Measurements from ENCODE around the gene FOXD3.
"Not testable (repeated sequence)": the region's sequence is repeated elsewhere in the genome, so short reads cannot be mapped to it uniquely, and the experiment has no call there.

FOXD3 gene

DNA sequence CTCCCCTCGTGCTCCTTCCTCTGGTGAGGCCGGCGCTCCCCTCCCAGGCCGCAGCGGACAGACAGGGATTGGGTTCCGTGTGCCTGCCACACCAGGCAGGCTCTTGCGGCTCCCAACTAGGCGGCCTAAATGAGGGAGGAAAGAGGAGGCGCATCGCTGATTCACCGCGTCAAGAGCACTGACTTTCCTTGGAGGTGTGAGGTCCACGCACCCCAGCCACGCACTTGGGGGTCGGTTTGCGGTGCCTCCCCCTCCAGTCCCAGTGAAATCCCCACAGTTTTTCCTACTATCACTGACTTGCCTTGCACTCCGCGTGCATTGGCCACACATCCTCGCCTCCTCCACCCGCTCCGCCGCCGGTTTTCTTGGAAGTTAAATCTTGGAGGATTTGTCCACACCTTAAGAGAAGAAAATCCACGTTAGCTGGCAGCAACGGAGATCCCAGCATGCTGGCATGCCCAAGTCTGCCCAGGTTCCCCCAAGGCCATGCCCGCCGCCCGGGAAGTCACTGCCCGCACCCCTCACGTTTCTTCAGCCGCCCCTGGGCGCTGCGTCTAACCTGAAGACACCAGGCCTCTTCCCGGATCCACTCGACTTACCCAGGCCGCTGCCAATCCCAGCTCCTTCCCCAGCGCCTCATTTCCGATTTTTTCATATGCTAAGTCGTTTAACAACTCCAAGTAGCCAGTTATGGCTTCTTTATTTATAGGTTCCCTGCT is 1.1 kb upstream of the FOXD3 start:
- DNase-seq (ENCODE audit: low spot score), result no peak

GRCh38 chr1:63321785-63322113 is 618 bp upstream of the FOXD3 start:
- DNase-seq (ENCODE audit: low spot score), result no peak

DNA sequence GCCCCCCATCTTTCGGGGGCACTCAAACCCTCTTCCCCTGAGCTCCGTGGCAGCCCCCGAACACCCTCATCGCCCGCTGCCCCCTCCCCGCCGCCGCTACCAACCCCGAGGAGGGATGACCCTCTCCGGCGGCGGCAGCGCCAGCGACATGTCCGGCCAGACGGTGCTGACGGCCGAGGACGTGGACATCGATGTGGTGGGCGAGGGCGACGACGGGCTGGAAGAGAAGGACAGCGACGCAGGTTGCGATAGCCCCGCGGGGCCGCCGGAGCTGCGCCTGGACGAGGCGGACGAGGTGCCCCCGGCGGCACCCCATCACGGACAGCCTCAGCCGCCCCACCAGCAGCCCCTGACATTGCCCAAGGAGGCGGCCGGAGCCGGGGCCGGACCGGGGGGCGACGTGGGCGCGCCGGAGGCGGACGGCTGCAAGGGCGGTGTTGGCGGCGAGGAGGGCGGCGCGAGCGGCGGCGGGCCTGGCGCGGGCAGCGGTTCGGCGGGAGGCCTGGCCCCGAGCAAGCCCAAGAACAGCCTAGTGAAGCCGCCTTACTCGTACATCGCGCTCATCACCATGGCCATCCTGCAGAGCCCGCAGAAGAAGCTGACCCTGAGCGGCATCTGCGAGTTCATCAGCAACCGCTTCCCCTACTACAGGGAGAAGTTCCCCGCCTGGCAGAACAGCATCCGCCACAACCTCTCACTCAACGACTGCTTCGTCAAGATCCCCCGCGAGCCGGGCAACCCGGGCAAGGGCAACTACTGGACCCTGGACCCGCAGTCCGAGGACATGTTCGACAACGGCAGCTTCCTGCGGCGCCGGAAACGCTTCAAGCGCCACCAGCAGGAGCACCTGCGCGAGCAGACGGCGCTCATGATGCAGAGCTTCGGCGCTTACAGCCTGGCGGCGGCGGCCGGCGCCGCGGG is 837 bp downstream of the FOXD3 start:
- peak; percentile 51 for DNase-seq (ENCODE audit: low spot score)

DNA sequence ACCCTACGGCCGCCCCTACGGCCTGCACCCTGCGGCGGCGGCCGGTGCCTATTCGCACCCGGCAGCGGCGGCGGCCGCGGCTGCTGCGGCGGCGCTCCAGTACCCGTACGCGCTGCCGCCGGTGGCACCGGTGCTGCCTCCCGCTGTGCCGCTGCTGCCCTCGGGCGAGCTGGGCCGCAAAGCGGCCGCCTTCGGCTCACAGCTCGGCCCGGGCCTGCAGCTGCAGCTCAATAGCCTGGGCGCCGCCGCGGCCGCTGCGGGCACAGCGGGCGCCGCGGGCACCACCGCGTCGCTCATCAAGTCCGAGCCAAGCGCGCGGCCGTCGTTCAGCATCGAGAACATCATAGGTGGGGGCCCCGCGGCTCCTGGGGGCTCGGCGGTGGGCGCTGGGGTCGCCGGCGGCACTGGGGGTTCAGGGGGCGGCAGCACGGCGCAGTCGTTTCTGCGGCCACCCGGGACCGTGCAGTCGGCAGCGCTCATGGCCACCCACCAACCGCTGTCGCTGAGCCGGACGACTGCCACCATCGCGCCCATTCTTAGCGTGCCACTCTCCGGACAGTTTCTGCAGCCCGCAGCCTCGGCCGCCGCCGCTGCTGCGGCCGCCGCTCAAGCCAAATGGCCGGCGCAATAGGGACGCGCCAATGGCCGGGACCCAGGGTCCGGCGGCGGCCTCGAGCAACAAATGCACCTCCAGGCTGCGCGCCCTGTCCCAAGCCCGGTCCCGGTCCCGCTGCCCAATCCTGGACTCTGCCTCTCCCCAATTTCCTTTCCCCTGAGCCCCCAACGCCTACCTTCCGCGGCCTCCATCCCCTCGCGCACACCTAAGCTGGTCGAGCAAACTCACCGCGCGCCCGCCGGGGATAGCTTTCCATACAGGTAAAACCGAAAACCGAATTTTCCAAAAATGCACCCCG is 1.8 kb downstream of the FOXD3 start:
- peak; percentile 73 for DNase-seq (ENCODE audit: low spot score)

DNA sequence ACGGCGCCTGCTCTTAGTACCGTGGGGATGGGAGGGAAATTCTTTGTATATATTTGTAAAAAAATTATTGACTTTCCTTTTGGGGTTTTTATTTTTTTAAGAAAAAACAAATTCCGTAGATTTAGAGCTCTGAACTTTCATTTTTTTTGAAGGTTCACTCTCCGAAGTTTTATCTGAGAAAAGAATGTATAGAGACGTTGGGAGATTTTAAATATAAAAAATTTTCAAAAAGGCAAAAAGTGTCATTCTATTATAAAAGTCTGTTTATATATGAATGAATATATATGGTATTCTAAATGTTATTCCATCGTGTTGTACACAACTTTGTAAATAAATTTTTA is 2.4 kb downstream of the FOXD3 start:
- DNase-seq (ENCODE audit: low spot score), result no peak

- DNase-seq (ENCODE audit: low spot score), result no peak
These were observed 3.1 kb downstream of the FOXD3 start for GRCh38 chr1:63325279-63325985.

DNA sequence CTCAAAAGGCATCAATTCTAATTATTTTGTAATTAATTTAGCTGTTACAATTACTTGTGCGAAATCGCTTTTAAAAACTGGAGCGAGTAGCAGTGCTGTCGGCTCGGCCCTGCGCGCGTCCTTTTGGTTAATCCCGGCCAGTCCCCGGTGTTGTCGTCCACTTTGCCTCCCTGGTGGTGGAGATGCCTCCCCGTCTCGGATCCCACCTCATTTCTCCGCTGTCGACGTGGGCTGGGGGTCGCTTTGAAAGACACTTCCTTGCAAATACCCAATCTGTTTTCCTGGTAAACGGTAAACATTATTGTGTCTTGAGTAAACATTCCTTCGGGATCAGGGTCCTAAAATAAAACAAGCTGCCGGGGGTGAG is 3.7 kb downstream of the FOXD3 start:
- no peak for DNase-seq (ENCODE audit: low spot score)

- peak; percentile 52 for DNase-seq (ENCODE audit: low spot score)
These were observed 4.4 kb downstream of the FOXD3 start for GRCh38 chr1:63326473-63327380.

GRCh38 chr1:63327417-63328054 is 5.2 kb downstream of the FOXD3 start:
- peak; percentile 83 for DNase-seq (ENCODE audit: low spot score)

DNA sequence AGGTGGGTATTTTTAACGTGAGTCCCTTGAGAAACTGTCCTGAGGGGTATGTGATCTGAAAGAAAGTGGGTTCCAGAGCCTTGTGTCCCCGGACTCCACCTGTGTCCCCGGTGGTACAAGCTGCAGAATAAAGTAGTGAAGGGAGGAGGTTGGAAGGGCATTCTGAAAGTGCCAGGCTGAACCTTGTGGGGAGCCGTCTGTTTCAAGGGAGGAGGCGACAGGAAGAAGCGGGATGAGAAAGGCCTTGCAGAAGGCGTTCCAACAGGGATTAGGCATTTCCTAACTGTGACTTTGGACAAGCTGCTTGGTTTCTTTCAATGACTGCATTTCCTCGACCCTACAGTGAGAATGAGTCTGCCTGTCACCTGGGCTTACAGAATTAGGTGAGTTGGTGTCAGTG is 5.8 kb downstream of the FOXD3 start:
- DNase-seq (ENCODE audit: low spot score), result no peak

- no peak for DNase-seq (ENCODE audit: low spot score)
These were observed 6.4 kb downstream of the FOXD3 start for GRCh38 chr1:63328781-63329180.

GRCh38 chr1:63329621-63330330 is 7.4 kb downstream of the FOXD3 start:
- DNase-seq (ENCODE audit: low spot score), result no peak

DNA sequence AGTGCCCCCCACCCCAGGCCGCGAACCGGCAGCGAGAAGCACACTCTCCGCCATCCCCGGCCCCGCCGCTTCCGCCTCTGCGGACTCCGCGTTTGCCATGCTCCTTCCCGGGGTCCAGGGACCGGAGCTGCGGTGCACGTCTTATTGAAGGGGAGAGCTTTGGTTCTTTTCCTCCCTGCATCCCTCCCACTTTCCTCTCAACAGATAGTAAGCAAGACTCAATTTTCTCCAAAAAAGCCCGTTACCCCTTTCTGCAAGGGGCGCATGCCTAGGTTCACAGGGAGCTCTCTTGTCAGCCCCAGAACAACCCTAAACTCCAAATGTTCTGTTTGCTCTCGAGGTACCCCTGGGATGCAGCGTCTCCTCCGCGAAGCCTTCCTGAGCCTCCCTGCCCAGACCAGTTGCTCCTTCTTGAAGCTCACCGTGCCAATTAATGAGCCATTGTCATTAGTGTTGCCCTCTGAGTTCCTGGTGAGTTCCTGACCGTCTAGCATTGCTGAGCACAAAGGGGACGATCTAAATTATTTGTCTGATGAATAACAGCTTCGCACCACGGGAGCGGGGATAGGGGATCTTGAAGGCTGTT is 8.1 kb downstream of the FOXD3 start:
- no peak for DNase-seq (ENCODE audit: low spot score)

GRCh38 chr1:63342402-63342801 is 20.0 kb downstream of the FOXD3 start:
- DNase-seq (ENCODE audit: low spot score), result no peak

DNA sequence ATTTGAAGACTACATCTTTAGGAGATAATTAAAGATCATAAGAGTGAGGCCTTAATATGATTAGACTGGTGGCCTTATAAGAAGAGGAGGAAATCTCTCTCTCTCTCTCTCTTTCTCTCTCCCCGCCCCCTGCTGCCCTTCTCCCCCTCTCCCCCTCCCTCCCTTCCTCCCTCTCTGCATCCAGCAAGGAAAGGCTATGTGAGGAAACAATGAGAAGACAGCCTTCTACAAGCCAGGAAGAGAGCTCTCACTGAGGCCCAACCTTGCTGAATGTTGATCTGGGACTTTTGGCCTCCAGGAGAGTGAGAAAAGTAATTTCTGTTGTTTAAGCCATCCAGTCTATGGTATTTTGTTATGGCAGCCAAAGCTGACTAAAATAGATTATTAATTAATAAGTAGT is 21.6 kb downstream of the FOXD3 start:
- DNase-seq (ENCODE audit: low spot score), result no peak

GRCh38 chr1:63350320-63350719 is 28.0 kb downstream of the FOXD3 start:
- no peak for DNase-seq (ENCODE audit: low spot score)

DNA sequence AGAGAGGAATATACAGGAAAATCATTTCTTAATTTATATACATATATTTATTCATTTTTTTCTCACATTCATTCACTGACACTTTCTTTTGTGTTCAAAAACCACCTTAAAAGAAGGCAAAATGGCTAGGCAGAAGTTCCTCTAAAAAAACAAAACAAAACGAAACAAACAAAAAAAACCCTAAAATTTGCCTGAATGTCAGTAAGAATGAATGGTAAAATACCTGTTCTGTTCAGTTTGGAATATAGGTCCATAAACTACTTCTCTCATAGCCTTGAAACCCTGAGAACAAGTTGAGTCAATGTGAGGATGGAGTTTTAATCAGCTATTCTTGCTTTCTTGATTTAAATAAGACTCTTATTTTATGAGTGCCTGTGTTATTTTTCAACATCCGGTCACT is 30.4 kb downstream of the FOXD3 start:
- DNase-seq (ENCODE audit: low spot score), result no peak

DNA sequence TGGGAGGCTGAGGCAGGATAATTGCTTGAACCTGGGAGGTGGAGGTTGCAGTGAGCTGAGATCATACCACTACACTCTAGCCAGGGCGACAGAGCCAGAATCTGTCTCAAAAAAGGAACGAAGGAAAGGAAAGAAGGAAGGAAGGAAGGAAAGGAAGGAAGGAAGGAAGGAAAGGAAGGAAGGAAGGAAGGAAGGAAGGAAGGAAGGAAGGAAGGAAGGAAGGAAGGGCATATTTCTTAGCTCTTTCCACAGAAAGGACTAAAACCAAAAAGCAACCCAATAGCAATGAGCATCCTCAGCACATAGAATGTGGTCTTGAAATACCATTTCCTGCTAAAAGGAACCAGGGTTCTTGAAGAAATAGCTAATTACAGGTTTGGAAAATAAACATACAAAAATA is 33.9 kb downstream of the FOXD3 start:
- DNase-seq (ENCODE audit: low spot score), result not testable (repeated sequence)

GRCh38 chr1:63359561-63359960 is 37.2 kb downstream of the FOXD3 start:
- no peak for DNase-seq (ENCODE audit: low spot score)
